Activated naive CD4-positive, alpha-beta T cell treated with anti-CD3 and anti-CD28 coated beads, Interleukin-2, amount 50 U/mL, for 72 hours (primary cell): ENCODE results near the gene ADAM12. TPM values are rescaled to one million over a fixed set of nuclear protein-coding genes. Genes with fewer than 3 reads are reported as not detected.
"Not testable (repeated sequence)": the region's sequence is repeated elsewhere in the genome, so short reads cannot be mapped to it uniquely, and the experiment has no call there.

Experiments used
- ATAC-seq, 2 donors: fragments of 150-1000 bp; cut with Tn5 transposase; 2 replicates each; pipeline ENCODE4 v1.10.0; 2021; ENCODE audit warnings: mild to moderate bottlenecking in 2 of 2, moderate library complexity in 2 of 2
- DNase-seq, 2 donors: peaks; one replicate each; pipeline ENCODE4 v3.0.0; 2021 to 2022; ENCODE audit warnings: low spot score in 2 of 2
- H3K27ac Mint-ChIP-seq, 2 donors: one replicate each; pipeline ENCODE4 v1.8.0; 2022; ENCODE audit warnings: mild to moderate bottlenecking in 2 of 2, mixed read lengths in 2 of 2
- H3K36me3 Mint-ChIP-seq, 2 donors: one replicate each; pipeline ENCODE4 v1.8.0; 2022; ENCODE audit warnings: mixed read lengths in 2 of 2
- H3K9me3 Mint-ChIP-seq, 2 donors: one replicate each; pipeline ENCODE4 v1.8.0; 2022; ENCODE audit warnings: mixed read lengths in 2 of 2
- total RNA-seq, 2 donors: library from RNA; stranded (reverse); gene quantifications; one replicate each; pipeline ENCODE4 v1.2.3, GENCODE V29; 2022

Gene ADAM12
- total RNA-seq, 2 donors from 2014 or later: 0.32 to 1.2 TPM

GRCh38 chr10:126264102-126265018 lies 123.9 kb downstream of the ADAM12 start:
- Mint-ChIP-seq H3K9me3 (peaks cover 2 to 5% of the 10 kb centered on the region in 2 donors), H3K27ac (no peak overlapping the region), H3K36me3 (peaks cover 0 to 6% of the 10 kb centered on the region in 2 donors)
- DNase-seq (no peak), ATAC-seq (no peak)

- no peak overlapping the region for H3K27ac Mint-ChIP-seq
- peaks cover 0 to 6% of the 10 kb centered on the region in 2 donors for H3K36me3 Mint-ChIP-seq
- ATAC-seq (no peak), DNase-seq (no peak)
- peaks cover 5% of the 10 kb centered on the region in 2 donors for H3K9me3 Mint-ChIP-seq
Measured at GRCh38 chr10:126263006-126263676, 125.1 kb downstream of the ADAM12 start.

- ATAC-seq: no peak
- Mint-ChIP-seq H3K27ac (no peak overlapping the region), H3K36me3 (peaks cover 0 to 6% of the 10 kb centered on the region in 2 donors), H3K9me3 (peaks cover 5% of the 10 kb centered on the region in 2 donors)
- no peak for DNase-seq
Measured at GRCh38 chr10:126262233-126262838, 125.9 kb downstream of the ADAM12 start.

- no peak for ATAC-seq
- Mint-ChIP-seq H3K9me3 (peaks cover 0 to 5% of the 10 kb centered on the region in 2 donors), H3K27ac (no peak overlapping the region), H3K36me3 (no peaks in the 10 kb centered on the region)
- no peak for DNase-seq
Measured at GRCh38 chr10:126259760-126260479, 128.4 kb downstream of the ADAM12 start.

- ATAC-seq: no peak
- Mint-ChIP-seq H3K36me3 (no peaks in the 10 kb centered on the region), H3K27ac (no peak overlapping the region), H3K9me3 (peaks cover 4 to 9% of the 10 kb centered on the region in 2 donors)
- DNase-seq: no peak
Measured at GRCh38 chr10:126256864-126257263, 131.4 kb downstream of the ADAM12 start.

- H3K36me3 Mint-ChIP-seq: no peaks in the 10 kb centered on the region
- ATAC-seq (no peak), DNase-seq (no peak)
- H3K9me3 Mint-ChIP-seq: peaks cover 13 to 17% of the 10 kb centered on the region in 2 donors
- H3K27ac Mint-ChIP-seq: no peak overlapping the region
Measured at GRCh38 chr10:126255313-126255712, 133.0 kb downstream of the ADAM12 start.

- no peak for ATAC-seq
Measured at GRCh38 chr10:126253611-126253998, 134.7 kb downstream of the ADAM12 start.

GRCh38 chr10:126252884-126253610 lies 135.2 kb downstream of the ADAM12 start:
- H3K36me3 Mint-ChIP-seq: no peaks in the 10 kb centered on the region
- no peak overlapping the region for H3K27ac Mint-ChIP-seq
- DNase-seq: no peak
- peaks cover 12 to 13% of the 10 kb centered on the region in 2 donors for H3K9me3 Mint-ChIP-seq
- no peak for ATAC-seq

More at GRCh38 chr10:126253611-126253998, 134.7 kb downstream of the ADAM12 start:
- no peaks in the 10 kb centered on the region for H3K36me3 Mint-ChIP-seq
- no peak for DNase-seq
- peaks cover 13 to 15% of the 10 kb centered on the region in 2 donors for H3K9me3 Mint-ChIP-seq
- H3K27ac Mint-ChIP-seq: no peak overlapping the region

GRCh38 chr10:126251778-126252407 lies 136.4 kb downstream of the ADAM12 start:
- Mint-ChIP-seq H3K9me3 (peaks cover 12 to 13% of the 10 kb centered on the region in 2 donors), H3K27ac (no peak overlapping the region), H3K36me3 (no peaks in the 10 kb centered on the region)
- DNase-seq (no peak), ATAC-seq (no peak)

- H3K27ac Mint-ChIP-seq: no peak overlapping the region
- H3K9me3 Mint-ChIP-seq: peaks cover 12 to 13% of the 10 kb centered on the region in 2 donors
- DNase-seq (no peak), ATAC-seq (no peak)
- no peaks in the 10 kb centered on the region for H3K36me3 Mint-ChIP-seq
Measured at GRCh38 chr10:126250527-126251310, 137.6 kb downstream of the ADAM12 start.

- ATAC-seq (no peak), DNase-seq (no peak)
- Mint-ChIP-seq H3K36me3 (no peaks in the 10 kb centered on the region), H3K9me3 (peaks cover 12 to 13% of the 10 kb centered on the region in 2 donors), H3K27ac (no peak overlapping the region)
Measured at GRCh38 chr10:126250045-126250444, 138.2 kb downstream of the ADAM12 start.

- Mint-ChIP-seq H3K36me3 (no peaks in the 10 kb centered on the region), H3K9me3 (peaks cover 12 to 13% of the 10 kb centered on the region in 2 donors), H3K27ac (no peak overlapping the region)
- ATAC-seq: no peak
- DNase-seq: no peak
Measured at GRCh38 chr10:126247446-126247975, 140.8 kb downstream of the ADAM12 start.

GRCh38 chr10:126246396-126246795 lies 141.9 kb downstream of the ADAM12 start:
- not testable (repeated sequence) for H3K9me3 Mint-ChIP-seq, H3K27ac Mint-ChIP-seq, H3K36me3 Mint-ChIP-seq, DNase-seq, ATAC-seq

- Mint-ChIP-seq H3K27ac (no peak overlapping the region), H3K36me3 (no peaks in the 10 kb centered on the region), H3K9me3 (no peaks in the 10 kb centered on the region)
- DNase-seq: no peak
- ATAC-seq: no peak
Measured at GRCh38 chr10:126245501-126245900, 142.8 kb downstream of the ADAM12 start.

- no peaks in the 10 kb centered on the region for H3K9me3 Mint-ChIP-seq
- H3K36me3 Mint-ChIP-seq: no peaks in the 10 kb centered on the region
- no peak overlapping the region for H3K27ac Mint-ChIP-seq
- ATAC-seq (no peak), DNase-seq (no peak)
Measured at GRCh38 chr10:126243971-126244370, 144.3 kb downstream of the ADAM12 start.
